ENCODE measurements around the gene TRIM46.

TRIM46 gene, protein sequence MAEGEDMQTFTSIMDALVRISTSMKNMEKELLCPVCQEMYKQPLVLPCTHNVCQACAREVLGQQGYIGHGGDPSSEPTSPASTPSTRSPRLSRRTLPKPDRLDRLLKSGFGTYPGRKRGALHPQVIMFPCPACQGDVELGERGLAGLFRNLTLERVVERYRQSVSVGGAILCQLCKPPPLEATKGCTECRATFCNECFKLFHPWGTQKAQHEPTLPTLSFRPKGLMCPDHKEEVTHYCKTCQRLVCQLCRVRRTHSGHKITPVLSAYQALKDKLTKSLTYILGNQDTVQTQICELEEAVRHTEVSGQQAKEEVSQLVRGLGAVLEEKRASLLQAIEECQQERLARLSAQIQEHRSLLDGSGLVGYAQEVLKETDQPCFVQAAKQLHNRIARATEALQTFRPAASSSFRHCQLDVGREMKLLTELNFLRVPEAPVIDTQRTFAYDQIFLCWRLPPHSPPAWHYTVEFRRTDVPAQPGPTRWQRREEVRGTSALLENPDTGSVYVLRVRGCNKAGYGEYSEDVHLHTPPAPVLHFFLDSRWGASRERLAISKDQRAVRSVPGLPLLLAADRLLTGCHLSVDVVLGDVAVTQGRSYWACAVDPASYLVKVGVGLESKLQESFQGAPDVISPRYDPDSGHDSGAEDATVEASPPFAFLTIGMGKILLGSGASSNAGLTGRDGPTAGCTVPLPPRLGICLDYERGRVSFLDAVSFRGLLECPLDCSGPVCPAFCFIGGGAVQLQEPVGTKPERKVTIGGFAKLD

DNA sequence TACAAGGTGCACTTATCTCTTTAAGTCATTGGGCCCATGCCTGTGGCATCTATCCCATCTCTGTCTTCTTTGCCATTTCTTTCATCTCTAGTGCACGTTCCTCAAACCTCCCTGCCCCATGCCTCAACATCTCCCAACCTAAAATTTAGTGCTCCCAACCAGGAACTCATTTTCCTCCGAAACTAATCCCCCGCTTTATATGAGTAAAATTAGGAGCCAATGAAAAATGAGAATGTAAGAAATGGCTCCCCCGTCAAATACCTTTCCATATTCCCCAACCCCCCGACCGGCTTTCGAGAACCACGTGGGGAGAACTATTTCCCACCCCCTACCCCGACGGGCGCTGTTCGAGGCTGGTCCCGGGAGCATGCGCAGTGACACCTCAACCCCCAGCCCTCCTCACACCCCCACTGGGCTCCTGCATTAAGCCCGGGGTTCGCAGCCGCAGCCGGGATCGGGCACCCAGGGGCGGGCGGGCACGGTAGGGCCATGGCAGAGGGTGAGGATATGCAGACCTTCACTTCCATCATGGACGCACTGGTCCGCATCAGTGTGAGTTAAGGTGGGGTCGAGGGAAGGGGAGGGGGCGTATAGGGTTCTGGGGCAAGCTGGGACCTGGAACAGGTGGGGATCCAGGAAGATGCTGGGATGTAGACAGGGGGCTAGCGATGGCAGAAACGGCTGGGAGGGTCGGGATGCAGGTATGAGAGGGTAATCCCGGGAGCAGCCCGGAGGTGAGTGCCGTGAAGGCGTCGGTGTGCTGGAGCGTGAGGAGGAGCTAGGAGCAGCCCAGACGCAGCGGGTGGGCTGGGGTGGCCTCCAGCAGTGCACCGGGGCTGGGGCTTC lies at the start of gene TRIM46:
Gene TRIM46, plus strand, starts transcription at position 372 of the 846 bp plus-strand sequence. Its CDS starts 118 bp downstream, at position 490.
- no peak for DNase-seq (ENCODE audit: low read depth)

DNA sequence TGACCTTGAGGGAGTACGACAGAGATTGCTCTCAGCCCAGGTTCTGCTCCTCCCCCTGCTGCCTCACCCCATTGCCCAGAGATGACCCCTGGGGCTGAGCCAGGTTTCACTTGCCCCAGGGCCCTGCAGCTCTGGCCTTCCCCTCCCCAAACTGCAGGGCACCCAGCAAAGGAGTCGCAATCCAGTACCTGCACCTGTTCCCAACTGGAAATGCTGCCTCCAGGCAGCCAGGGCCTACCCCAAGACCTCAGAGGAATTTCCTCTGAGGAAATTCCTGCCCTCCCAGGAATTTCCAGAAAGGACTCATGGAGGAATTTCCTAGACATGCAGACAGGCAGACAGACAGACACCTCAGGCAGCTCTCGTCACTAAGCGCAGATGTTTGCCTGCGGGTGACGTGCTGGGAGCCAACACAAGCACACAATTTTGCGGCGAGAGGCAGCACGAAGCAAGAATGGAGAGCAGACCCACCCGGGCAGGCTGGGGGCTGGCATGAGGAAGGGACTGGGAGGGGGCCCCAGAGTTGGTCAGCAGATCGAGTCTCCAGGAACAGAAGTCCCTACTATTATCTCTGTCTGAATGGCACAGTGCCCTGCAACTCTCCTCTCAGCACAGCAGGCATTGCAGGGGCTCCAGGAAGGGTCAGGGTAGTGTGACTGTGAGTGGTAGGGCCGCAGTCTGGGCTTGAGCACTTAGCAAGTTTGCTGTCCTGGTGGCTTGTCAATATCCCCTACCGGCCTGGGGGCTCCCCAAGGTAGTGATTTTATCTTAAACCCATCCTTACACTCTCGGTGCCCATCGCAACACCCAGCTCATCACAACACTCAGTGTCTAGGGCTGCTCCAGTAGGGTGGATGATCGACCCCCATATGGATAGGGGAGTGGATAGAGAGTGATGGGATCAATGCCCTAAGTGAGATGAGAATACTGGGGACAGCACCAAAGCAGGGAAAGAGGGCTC lies 48.9 kb upstream of the TRIM46 start:
- DNase-seq (ENCODE audit: low read depth): no peak

DNA sequence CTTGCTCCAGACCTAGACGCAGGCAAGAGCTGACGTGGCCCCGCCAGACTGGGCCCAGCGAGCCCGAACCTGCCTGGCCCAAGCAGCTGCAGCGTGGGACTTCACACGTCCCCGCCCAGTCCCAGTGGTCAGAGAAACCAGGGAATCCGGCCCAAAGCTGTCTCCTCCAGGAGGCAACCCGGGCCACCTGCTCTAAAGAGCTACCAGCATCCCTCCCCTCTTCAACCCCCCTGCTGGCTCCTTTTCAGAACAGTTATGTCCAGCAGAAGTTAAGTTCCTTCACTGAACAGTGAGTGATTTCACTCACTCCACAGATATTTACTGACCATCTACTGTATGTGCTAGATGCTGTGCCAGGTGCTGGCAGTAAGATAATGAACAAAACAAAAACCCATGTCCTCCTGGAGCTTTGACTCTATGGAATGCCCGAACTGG lies 48.1 kb upstream of the TRIM46 start:
- no peak for DNase-seq (ENCODE audit: low read depth)

DNA sequence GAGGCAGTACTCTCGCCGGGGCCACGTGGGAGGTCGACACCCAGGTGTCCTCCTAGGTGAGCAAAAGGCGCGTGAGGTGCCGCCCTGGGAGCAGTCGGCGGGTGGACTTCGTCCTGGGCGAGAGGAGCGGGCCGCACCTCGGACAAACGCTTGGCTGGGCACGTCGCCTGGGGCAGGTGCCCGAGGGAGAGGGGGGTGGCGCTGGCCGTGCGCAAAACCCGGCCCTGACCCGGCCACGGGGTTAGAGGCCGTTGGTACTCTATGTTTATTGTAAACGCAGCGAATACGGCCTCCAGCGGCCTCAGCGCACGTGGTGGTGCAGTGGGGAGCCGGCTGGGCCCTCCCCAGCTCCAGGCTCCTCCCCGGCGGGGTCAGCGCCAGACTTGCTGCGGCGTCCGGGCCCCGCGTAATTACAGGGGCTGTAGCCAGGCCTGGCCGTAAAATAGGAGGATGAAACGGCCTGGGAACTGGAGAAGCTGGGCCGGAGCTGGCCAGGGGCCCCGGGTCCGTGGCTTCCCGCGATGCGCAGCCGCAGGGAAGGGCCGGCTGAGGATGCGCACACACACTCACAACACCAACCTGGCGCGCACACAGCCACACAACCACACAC lies 47.6 kb upstream of the TRIM46 start:
- no peak for DNase-seq (ENCODE audit: low read depth)

DNA sequence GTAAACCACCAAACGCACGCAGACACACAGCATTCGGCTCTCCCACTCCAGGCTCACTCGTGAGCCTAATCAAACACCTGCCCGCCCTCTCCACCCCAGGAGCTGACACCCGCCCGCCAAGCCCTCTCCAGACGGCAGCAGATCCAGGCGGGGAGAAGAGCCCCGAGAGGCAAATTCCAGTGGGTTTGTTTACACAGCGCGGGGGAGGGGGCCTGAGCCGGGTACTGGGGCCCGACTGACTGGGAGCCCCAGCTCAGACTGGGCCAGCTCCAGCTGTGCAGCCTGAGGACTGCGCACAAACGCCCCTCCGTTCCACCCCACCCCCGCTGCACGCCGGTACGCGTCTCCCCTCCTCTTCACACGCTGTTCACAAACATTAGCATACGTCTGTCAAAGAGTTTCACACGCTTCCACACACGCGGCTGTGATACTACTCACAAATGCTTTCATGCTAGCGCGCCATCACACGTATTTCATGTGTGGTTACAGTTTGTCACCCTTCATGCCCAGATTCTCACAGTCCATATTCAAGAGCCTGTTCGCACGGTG lies 47.0 kb upstream of the TRIM46 start:
- DNase-seq (ENCODE audit: low read depth): no peak

DNA sequence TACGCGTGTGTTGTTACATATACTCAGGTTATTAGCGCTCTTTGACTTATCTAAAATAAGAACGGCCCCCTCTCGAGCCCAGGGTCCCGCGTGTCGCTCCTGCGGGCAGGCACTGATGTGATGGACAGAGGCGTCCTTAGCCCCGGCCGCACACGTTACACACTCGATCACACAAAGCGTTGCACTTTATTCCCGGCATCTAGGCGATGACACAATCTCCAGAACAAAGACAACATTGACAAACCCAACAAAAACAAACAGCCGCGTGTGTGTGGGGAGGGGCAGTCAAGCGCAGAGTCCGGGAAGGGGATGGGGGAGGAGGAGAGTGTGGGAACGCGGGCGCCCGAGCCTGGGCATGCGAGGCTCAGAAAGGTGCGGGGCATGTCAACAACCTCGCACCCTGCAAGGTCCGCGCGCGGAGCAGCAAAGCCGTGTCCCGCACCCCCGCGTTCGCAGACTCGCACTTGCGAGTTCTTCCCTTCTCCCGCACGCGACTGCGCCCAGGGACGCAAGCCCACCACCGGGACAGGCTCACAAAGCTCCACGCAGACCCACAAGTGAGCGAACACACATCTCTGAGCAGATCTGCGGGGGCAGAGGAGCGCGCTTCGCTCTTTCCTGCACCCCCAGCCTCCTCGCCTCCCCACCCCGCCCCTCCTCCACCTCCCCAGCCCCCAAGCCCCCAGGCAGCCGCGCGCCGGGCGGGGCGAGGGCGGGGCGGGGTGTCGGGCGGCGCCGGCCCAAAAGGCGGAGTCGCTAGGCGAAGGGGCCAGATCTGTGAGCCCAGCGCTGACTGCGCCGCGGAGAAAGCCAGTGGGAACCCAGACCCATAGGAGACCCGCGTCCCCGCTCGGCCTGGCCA lies 46.3 kb upstream of the TRIM46 start, which contains the start of gene EFNA1:
Gene EFNA1, plus strand, starts transcription at position 772 of the 862 bp plus-strand sequence. CDS start 102 bp downstream, outside the sequence.
- peak; percentile 36 for DNase-seq (ENCODE audit: low read depth)

DNA sequence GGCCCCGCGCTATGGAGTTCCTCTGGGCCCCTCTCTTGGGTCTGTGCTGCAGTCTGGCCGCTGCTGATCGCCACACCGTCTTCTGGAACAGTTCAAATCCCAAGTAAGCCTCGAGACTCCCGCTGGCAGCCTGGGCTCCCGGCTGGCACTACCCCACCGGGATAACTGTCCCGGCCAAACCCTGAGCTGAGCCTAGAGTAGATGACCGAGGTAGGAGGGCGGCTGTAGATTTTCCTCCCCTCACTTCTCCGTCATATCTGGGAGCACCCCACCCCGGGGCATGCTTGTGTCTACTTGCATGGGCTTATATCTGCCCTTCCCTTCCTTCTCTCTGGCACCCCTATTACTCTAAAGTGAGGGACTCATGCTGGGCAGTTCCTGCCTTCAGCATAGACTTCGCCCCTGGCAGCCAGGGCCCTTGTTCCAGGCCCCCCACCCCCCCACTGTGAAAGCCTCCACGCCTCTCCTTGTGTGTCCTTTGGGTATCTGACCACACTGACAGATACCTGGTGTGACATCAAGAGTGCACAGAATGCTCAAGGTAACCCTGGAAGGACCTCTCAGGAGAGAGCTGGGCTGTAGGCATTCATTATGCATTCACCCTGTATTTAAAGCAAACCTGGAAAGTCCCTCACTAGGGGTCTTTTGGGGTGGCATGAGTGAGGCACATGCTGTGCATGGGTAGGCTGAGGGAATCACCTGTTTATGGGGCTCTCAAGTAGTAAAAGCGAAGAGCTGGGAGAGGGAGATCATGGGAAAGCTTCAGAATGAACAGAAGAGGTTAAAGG lies 45.5 kb upstream of the TRIM46 start:
- no peak for DNase-seq (ENCODE audit: low read depth)

DNA sequence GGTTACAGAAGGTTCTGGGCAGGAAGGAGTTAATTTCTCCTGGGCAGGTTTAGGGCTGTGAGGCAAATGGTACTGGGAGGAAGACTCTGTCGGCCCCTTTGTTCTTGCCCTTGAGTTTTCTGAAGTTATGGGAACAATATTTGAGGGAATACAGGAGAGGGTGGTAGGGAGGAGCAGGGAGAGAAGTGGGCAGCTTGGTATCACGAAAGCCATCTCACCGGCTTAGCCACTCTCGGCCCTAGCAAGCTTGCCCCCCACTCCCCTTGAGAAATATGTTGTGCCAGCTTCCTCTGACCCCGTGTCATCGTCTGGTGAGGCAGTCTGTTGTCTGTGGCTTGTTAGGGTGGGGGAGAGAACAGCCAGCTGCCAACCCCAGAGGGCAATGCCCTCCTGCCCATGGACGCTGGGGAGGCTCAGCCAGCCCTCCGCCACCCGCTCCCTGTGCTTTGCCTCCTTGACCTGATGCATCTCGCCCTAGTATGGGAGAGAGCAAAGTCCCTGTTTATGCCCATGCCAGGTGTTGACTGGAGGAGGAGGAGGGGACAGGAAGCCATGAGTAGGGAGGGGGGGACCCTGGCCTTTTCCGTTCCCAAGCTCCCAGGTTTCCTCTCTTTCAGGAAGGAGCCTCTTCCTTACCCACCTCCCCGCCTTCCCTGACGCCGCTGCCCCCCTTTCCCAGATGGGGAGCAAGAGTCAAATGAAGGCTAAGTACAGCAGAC lies 44.7 kb upstream of the TRIM46 start:
- DNase-seq (ENCODE audit: low read depth): no peak

DNA sequence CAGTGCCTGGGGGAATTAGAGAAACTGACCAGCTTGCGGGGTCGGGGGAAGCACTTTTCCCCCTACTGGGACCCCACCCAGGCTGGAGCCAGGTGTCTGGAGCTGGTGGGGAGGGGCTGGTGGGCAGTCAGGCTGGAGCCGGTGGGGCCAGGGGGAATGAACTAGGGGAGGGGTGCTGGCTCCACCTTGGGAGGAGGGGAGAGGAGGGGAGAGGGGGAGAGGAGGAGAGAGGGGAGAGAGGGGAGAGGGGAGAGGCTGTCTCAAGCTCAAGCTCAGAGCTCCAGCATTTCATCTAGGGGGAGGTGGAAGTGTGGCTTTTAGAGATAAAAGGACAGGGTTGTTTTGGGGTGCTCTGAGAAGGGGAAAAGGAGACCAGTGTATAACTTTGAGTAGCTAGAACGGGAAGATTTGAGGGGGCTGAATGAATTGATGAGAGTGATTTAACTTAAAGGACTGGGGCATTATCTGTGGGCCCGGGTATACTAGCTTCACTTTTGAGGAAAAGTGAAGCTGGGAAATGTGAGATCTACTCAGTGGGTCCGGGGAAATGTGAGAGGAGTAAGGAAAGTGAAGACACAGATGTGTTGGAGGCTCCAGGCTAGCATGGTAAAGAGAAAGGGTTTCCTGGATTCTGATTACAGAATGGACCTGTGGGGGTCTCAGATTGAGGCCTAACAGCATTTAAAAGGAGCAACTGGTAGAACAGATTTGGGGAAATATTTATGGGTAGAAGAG lies 43.2 kb upstream of the TRIM46 start:
- DNase-seq (ENCODE audit: low read depth): no peak

DNA sequence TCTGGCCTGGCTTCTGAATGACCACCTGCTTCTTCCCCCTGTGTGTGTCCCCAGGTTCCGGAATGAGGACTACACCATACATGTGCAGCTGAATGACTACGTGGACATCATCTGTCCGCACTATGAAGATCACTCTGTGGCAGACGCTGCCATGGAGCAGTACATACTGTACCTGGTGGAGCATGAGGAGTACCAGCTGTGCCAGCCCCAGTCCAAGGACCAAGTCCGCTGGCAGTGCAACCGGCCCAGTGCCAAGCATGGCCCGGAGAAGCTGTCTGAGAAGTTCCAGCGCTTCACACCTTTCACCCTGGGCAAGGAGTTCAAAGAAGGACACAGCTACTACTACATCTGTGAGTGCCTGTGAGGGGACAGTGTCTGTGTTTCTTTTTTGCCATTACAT lies 42.4 kb upstream of the TRIM46 start:
- no peak for DNase-seq (ENCODE audit: low read depth)

DNA sequence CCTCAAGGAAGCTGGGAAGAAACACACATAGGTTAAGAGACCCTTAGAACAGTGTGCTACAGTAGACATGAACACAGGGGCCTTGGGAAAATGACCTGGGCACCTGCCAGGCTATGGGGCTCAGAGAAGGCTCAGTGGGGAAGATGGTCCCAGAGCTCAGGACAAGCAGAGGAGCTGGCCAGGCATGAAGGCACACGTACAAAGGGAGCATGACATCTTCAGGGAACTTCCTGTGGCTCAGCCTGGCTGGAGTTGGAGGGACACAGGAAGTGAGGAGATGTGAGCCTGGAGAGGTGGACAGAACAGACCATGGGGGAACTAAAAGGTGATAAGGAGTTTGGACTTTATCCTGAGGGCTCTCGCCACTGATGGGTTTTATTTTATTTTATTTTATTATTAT lies 41.8 kb upstream of the TRIM46 start:
- no peak for DNase-seq (ENCODE audit: low read depth)

DNA sequence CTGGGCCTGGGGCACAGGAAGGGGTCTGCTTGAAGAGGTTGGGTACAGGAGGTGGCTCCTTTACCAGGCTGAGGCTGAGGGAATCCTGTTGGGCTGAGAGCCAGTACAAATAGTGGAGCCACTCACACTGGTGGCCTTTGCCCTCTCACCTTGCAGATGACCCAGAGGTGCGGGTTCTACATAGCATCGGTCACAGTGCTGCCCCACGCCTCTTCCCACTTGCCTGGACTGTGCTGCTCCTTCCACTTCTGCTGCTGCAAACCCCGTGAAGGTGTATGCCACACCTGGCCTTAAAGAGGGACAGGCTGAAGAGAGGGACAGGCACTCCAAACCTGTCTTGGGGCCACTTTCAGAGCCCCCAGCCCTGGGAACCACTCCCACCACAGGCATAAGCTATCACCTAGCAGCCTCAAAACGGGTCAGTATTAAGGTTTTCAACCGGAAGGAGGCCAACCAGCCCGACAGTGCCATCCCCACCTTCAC lies 39.8 kb upstream of the TRIM46 start:
- DNase-seq (ENCODE audit: low read depth): no peak

DNA sequence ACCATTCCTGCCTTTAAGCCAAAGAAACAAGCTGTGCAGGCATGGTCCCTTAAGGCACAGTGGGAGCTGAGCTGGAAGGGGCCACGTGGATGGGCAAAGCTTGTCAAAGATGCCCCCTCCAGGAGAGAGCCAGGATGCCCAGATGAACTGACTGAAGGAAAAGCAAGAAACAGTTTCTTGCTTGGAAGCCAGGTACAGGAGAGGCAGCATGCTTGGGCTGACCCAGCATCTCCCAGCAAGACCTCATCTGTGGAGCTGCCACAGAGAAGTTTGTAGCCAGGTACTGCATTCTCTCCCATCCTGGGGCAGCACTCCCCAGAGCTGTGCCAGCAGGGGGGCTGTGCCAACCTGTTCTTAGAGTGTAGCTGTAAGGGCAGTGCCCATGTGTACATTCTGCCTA lies 39.3 kb upstream of the TRIM46 start:
- no peak for DNase-seq (ENCODE audit: low read depth)

DNA sequence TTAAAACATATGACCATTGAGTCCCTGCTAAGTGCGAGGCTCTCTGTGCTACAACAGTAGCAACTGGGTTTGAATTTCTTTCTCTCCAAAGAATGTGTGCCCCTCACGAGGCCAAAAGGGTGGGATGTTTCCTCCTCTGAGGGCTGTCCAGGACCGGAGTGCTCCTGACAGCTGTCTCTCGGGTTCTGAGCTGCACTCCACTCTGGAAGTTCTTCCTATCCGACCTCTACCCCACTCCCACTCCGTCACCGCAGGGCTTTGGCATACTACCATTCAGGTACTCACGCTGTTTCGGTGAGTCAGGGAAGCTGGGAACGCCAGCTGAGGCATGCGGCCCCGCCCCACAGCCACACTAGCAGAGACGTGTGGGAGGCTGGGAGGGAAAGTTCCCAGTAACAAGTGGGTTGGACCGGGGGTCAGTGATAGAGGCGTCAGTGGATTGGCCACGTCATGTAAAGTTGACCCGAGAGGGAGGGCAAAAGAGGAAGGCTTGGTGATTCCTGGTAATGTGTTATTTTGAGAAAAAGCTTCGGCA lies 38.7 kb upstream of the TRIM46 start:
- peak; percentile 64 for DNase-seq (ENCODE audit: low read depth)

DNA sequence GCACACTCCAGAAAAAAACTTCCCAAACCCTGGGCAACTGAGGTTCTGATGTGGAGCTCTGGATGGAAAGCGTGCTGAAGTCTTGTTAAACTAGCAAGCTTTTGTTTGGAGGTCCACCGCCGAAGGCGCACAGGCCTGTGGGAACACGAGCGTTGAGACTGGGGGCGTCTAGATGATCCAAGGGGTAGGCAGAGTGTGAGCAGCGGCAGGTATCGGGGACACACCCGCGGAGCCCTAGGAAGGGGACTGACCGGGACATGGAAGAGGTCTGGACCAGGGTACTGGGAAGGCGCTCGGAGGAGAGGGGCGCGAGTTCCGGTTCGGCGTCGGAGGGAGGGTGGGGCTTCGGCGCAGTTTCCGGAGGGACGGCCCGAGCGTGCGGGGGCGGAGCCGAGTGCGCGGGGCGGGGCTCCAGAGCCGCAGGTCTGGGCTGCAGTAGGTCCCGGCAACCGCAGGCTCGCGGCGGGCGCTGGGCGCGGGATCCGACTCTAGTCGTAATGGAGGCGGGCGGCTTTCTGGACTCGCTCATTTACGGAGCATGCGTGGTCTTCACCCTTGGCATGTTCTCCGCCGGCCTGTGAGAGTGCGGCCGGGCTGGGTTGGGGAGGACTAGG lies 38.1 kb upstream of the TRIM46 start, which contains the start of gene SLC50A1:
Gene SLC50A1, plus strand, starts transcription at position 438 of the 614 bp plus-strand sequence. Its CDS starts 60 bp downstream, at position 498.
- DNase-seq (ENCODE audit: low read depth): peak; percentile 87

DNA sequence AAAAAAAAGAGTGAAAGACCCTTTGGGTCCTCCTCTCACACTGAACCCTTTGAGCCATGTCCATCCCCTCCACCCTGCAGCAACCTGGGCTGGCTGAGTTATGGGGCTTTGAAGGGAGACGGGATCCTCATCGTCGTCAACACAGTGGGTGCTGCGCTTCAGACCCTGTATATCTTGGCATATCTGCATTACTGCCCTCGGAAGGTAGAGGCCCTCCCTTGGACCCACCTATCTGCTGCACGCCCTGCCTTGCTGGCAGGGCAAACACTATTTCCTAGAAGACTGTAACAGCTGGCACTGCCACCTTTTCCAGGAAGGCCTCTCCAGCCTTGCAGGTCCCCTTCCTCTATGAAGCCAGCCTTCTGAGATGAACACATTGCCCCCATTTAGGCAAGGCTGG lies 36.9 kb upstream of the TRIM46 start:
- no peak for DNase-seq (ENCODE audit: low read depth)

Measured in CMK (cell line).